Measurements from ENCODE around the gene GNPTG. TPM values are rescaled to one million over a fixed set of nuclear protein-coding genes. Genes with fewer than 3 reads are reported as not detected.

GNPTG gene
- total and polyA plus RNA-seq, 2 of the 13 experiments (the other 11 are each of a cell fraction or from before 2014, with no cell fraction given) = 22.7 to 71.1 TPM

- DNase-seq (ENCODE audit: low spot score) = no peak
- H2AFZ ChIP-seq (ENCODE audit: low read length) = no peak overlapping the region
- no peak overlapping the region for H3K4me3 ChIP-seq (replicated peaks in 1 of 3; ENCODE audit: insufficient read depth in 1 of 3, low read depth in 2 of 3, low read length in 3 of 3)
- ChIA-PET POLR2A (no interaction called here), CTCF (ENCODE audit: low intra/inter-chr PET ratio, low total read pairs) (no interaction called here)
- no peak overlapping the region for H3K27ac ChIP-seq (ENCODE audit: extremely low read length, insufficient read depth, low read length)
- no peaks in the 10 kb centered on the region for H3K9me3 ChIP-seq (ENCODE audit: low read length)
- no peak for ATAC-seq
- no peak for TF ChIP-seq ZFP36L1 (CRISPR knock-in tag; IDR thresholded peaks at IDR 0.05)
- no peak for TF ChIP-seq ZNF512 (CRISPR knock-in tag; IDR thresholded peaks at IDR 0.05)
- no peak for TF ChIP-seq RAD51 (IDR thresholded peaks at IDR 0.05; ENCODE audit: borderline replicate concordance)
- no peak for TF ChIP-seq NFE2L2 (IDR thresholded peaks at IDR 0.05; ENCODE audit: low read length)
- no peak for TF ChIP-seq NFKBIZ (CRISPR knock-in tag; IDR thresholded peaks at IDR 0.05)
- no peak for TF ChIP-seq RBM22 (optimal IDR thresholded peaks at IDR 0.05; ENCODE audit: low read length)
- TF ChIP-seq GATAD1 (CRISPR knock-in tag; IDR thresholded peaks at IDR 0.05) = no peak
- no peak for TF ChIP-seq SATB2 (CRISPR knock-in tag; IDR thresholded peaks at IDR 0.05)
- TF ChIP-seq MLX (CRISPR knock-in tag; IDR thresholded peaks at IDR 0.05) = no peak
- TF ChIP-seq ZNF713 (CRISPR knock-in tag; IDR thresholded peaks at IDR 0.05) = no peak
- TF ChIP-seq SMARCE1 (IDR thresholded peaks at IDR 0.05; ENCODE audit: borderline replicate concordance) = no peak
- TF ChIP-seq PPARG (CRISPR knock-in tag; conservative IDR thresholded peaks at IDR 0.05) = no peak
- no peak for TF ChIP-seq KDM2A (CRISPR knock-in tag; IDR thresholded peaks at IDR 0.05; ENCODE audit: borderline replicate concordance, low read depth)
- TF ChIP-seq FOSL1 (CRISPR knock-in tag; IDR thresholded peaks at IDR 0.05; ENCODE audit: borderline replicate concordance) = no peak
- TF ChIP-seq RXRA (CRISPR knock-in tag; IDR thresholded peaks at IDR 0.05) = no peak
- TF ChIP-seq TFAP4 (IDR thresholded peaks at IDR 0.05; ENCODE audit: borderline replicate concordance, low read depth) = no peak
- no peak for TF ChIP-seq STAG1 (CRISPR knock-in tag; IDR thresholded peaks at IDR 0.05)
- H3K27me3 ChIP-seq (ENCODE audit: control insufficient read depth in 1 of 2, insufficient read depth in 2 of 2, low read length in 2 of 2) = no peaks in the 10 kb centered on the region
- BruUV-seq (replicated peaks) = no TSS peak
- H3K9ac ChIP-seq (ENCODE audit: insufficient read depth, low read depth, low read length) = no peak overlapping the region
- H3K36me3 ChIP-seq (replicated peaks in 1 of 2; ENCODE audit: control insufficient read depth in 1 of 2, insufficient read depth in 2 of 2, low read length in 2 of 2) = peaks cover 43 to 80% of the 10 kb centered on the region in 2 experiments; a peak in 4 of 5 replicates
- H4K20me1 ChIP-seq (ENCODE audit: insufficient read depth, low read length) = peaks cover 6% of the 10 kb centered on the region; the same call in 1 of the 2 replicates
- no peak for FAIRE-seq
- H3K4me1 ChIP-seq (ENCODE audit: insufficient read depth, low read length) = no peaks in the 10 kb centered on the region
- WGBS (ENCODE audit: low lambda C conversion rate) = 88% methylated on average over 12 of the region's 12 CpGs
- intact Hi-C loops (cut with micrococcal nuclease; ENCODE audit: unreplicated experiment) = no loop called here
- in situ Hi-C loops (cut with HindIII; ENCODE audit: extremely low pct_ligation_motif_present, low pct_unique_long_range_greater_than_20kb) = no loop called here
- H3K79me2 ChIP-seq (ENCODE audit: insufficient read depth, low read length) = peaks cover 12% of the 10 kb centered on the region
- H3K4me2 ChIP-seq (ENCODE audit: low read depth, low read length) = no peak overlapping the region
These were observed 31.6 kb upstream of the GNPTG start for GRCh38 chr16:1320097-1320496.
